Neural progenitor cell (in vitro differentiated cells): ENCODE results near the gene ADH1B.

Experiments used
- EZH2 ChIP-seq: fragments of 200-600 bp; sonication (generic); IDR thresholded peaks from 2 replicates; pipeline ENCODE4 v1.6.1; 2017; ENCODE audit warnings: antibody characterized with exemption, mild to moderate bottlenecking, moderate library complexity
- EZH2phosphoT487 ChIP-seq: fragments of 200-600 bp; sonication (generic); IDR thresholded peaks from 2 replicates; pipeline ENCODE4 v1.6.1; 2017; ENCODE audit warnings: antibody characterized with exemption
- TF ChIP-seq, protein P1 (sequence below): fragments of 200-600 bp; sonication (generic); IDR thresholded peaks from 2 replicates; pipeline ENCODE4 v1.5.1; 2017; ENCODE audit warnings: antibody characterized with exemption, mild to moderate bottlenecking

GRCh38 chr4:99329876-99330275 lies 8.7 kb upstream of the ADH1B start:
- TF ChIP-seq, protein P1, sequence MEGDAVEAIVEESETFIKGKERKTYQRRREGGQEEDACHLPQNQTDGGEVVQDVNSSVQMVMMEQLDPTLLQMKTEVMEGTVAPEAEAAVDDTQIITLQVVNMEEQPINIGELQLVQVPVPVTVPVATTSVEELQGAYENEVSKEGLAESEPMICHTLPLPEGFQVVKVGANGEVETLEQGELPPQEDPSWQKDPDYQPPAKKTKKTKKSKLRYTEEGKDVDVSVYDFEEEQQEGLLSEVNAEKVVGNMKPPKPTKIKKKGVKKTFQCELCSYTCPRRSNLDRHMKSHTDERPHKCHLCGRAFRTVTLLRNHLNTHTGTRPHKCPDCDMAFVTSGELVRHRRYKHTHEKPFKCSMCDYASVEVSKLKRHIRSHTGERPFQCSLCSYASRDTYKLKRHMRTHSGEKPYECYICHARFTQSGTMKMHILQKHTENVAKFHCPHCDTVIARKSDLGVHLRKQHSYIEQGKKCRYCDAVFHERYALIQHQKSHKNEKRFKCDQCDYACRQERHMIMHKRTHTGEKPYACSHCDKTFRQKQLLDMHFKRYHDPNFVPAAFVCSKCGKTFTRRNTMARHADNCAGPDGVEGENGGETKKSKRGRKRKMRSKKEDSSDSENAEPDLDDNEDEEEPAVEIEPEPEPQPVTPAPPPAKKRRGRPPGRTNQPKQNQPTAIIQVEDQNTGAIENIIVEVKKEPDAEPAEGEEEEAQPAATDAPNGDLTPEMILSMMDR: no peak
- no peak for TF ChIP-seq EZH2phosphoT487
- no peak for TF ChIP-seq EZH2
